Right forelimb (tissue), 1 donor: ENCODE results near the gene WASF3.
"Not testable (repeated sequence)": the region's sequence is repeated elsewhere in the genome, so short reads cannot be mapped to it uniquely, and the experiment has no call there.

ENCODE experiments used
- DNase-seq: peaks from one replicate; pipeline ENCODE4 v3.0.0-alpha.2; 2018

The WASF3 gene

GRCh38 chr13:26721251-26722121, 164.0 kb downstream of the WASF3 start:
- no peak for DNase-seq

GRCh38 chr13:26722321-26722720, 164.8 kb downstream of the WASF3 start:
- no peak for DNase-seq

- not testable (repeated sequence) for DNase-seq
Measured at GRCh38 chr13:26723620-26724019, 166.1 kb downstream of the WASF3 start.

- DNase-seq, result no peak
Measured at GRCh38 chr13:26726684-26727083, 169.2 kb downstream of the WASF3 start.

- DNase-seq, result no peak
Measured at GRCh38 chr13:26727122-26727521, 169.6 kb downstream of the WASF3 start.

- no peak for DNase-seq
Measured at GRCh38 chr13:26727633-26728032, 170.2 kb downstream of the WASF3 start.

- no peak for DNase-seq
Measured at GRCh38 chr13:26735677-26736076, 178.2 kb downstream of the WASF3 start.
